T-helper 2 cell (primary cell): ENCODE measurements around the gene CNN2.

ENCODE experiments used
- DNase-seq, 5 experiments: peaks; one replicate each; pipeline versions ENCODE4 v3.0.0 to v3.0.0-alpha.2; 2012 to 2022

CNN2 gene

DNA sequence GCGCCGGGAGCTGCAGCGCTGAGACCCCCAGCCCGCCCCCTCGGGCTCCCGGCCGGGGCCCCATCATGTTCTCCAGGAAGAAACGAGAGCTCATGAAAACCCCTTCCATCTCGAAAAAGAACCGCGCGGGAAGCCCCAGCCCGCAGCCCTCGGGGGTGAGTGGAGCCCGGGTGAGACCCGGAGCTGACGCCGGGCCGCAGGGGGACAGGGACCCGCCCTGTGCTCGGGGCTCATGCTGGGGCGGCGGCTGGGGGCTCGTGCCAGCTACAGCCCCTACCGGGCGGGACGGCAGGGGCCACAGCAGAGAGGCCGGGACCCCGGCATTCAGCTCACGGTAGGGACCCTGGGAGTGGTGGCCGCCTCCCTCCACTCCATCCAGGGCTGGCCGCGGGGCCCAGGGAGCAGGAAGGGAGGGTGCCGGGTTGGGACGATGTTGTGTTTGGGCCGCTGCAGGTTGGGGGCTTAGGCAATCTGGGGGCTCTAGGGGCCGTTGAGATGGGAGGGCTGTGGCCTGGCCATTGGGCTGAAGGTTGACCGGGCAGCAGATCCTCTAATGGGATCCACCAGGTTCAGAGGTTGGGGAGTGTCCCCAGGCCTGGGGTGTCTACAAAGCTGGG lies 41.0 kb downstream of the CNN2 start:
- DNase-seq, result peak in 4 of 5 experiments; percentile 51 to 86 (median 63)

DNA sequence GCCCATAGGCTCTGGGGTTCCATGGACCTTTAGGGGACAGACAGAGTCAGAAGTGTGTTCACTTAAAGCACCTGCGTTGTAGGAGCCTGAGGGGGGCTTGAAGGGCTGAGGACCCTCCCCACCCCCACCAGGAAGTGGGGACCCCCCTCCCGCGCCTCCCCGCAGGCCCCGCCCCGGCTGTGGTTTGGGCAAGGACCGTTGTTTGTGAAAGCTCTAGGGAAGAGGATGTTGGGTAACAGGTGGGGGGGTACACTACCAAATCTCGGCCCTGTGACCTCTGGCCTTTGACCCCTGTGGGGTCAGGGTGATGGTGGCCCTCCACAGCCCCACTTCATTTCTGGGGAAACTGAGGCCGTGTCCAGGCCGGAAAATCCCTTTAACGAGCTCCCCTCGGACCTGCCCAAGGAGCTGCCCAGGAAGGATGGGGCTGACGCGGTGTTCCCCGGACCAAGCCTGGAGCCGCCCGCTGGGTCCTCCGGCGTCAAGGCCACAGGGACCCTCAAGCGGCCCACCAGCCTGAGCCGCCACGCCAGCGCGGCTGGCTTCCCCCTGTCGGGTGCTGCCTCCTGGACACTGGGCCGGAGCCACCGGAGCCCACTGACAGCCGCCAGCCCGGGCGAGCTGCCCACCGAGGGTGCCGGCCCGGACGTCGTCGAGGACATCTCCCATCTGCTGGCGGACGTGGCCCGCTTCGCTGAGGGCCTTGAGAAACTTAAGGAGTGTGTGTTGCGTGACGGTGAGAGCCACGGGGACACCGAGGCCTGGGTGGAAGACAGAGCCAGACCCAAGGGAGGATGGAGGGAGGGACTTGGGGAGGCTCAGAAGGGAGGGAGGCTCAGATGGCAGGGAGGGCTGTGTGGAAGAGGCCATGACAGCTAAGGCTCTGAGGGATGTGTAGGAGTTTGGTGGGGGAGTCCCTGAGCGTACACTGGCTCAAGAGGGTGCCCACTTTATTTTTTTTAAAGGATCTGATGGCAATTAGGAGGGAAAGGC lies 41.9 kb downstream of the CNN2 start:
- DNase-seq, result peak in 3 of 5 experiments; percentile 56 to 88 (median 58)

DNA sequence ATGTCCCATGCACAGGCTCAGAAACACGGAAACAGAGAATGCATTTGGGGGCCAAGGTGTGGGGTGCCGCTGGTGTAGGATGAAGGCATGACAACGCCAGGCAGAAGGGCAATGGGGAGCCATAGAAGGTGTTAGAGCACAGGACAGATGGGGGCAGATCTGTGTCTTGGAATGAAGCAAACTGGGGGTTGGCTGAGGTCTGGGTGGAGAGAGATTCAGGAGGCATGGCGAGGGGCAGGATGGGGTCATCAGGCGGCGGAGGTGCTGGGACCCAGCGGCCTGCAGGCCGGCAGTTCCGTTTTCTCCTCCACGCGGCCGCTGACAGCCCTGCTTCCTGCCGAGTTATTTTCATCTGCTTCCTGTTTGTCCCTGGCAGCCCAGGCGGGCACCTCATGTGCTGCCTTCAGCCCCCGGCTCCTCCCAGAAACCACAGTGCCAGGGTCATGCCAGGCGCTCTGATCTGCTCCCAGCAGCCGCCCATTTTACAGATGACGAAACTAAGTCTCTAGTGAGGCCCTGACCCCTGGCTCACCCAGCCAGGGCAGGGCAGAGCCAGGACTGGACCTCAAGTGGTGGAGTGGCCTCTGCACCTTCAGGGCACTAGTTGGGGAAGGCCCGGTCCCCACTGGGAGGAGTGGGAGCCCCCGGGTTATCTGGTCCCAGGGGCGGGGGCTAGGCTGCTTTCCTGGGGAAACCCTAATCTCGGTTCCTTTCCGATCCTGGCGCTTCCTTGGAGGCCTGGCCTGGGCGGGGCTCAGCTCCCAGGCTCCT lies 42.8 kb downstream of the CNN2 start:
- DNase-seq, result peak in 3 of 5 experiments; percentile 72 to 94 (median 77)

DNA sequence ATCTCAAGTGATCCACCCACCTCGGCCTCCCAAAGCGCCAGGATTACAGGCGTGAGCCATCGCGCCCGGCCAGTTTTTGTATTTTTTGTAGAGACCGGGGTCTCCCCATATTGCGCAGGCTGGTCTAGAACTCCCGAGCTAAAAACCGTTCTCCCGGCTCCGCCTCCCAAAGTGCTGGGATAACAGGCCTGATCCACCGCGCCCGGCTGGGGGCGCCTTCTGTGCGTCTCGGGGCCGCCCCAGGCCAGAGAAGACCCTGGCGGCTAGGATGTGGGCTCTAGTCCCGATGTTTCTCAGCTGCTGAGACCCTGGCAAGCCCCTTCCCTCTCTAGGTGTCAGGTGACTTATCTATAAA lies 44.1 kb downstream of the CNN2 start:
- DNase-seq, result no peak

DNA sequence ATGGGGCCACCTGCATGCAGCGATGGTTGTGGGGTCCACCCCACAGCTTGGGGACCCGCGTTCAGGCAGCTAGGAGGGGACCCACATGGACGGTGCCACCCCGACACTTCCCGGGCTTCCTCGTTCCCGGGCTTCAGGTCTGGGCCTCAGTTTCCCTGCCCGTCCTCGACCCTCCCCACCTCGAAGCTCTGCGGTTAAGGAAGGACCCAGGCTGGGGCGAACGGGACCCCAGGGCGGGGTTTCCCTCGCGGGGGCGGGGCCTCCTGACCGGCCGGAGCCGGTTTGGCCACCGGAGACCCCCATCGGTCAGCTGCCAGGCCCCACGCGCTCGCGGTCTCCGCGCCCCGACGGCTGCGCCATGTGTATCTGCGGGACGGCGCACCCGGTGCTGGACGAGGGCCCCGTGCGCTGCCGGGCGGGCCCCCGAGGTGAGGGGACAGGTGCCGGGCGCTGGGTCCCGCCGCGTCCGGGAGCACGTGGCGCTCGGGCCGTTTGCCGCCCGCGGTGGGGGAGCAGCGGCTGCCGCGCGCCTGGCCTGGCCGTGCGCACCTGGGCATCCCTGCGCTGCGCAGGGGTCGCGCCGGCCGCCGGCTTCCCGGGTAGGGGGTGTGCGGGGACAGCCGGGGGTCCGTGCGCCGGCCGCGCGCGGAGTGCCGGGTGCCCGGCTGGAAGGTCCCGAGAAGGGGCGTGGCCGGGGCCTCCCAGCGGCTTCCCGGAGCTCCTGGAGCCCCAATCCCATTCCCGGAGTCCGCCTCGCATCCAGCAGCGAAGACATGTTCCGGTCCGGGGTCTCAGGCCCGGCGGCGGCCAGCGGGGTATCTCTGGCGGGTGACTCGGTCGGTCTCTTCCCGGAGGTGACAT lies 44.8 kb downstream of the CNN2 start:
- no peak for DNase-seq

DNA sequence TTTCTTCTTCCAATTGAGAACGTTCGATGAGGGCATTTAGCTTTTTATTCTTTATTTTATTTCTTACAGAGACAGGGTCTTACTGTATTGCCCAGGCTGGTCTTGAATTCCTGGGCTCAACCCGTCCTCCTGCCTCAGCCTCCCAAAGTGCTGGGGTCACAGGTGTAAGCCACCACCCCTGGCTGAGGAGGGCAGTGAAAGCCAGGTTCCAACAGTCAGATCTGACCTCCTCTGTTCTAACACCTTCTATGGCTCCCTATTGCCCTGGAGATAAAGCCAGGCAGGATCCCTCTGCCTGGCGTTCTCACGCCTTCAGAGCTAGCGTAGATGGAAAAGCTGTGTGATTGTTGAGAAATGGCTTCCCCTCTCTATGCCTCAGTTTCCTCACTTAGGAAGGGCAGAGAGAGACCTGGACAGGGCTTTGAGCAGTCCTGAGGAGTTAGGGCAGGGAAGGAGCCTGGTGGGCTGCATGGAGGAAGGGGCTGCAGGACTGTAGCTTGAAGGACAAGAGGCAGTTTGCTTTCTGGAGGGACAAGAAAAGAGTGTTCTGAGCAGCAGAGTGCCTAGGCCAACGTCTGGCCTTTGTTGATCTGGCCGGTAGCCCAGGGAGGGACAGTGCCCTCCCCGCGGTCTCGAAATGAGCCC lies 46.1 kb downstream of the CNN2 start:
- no peak for DNase-seq

DNA sequence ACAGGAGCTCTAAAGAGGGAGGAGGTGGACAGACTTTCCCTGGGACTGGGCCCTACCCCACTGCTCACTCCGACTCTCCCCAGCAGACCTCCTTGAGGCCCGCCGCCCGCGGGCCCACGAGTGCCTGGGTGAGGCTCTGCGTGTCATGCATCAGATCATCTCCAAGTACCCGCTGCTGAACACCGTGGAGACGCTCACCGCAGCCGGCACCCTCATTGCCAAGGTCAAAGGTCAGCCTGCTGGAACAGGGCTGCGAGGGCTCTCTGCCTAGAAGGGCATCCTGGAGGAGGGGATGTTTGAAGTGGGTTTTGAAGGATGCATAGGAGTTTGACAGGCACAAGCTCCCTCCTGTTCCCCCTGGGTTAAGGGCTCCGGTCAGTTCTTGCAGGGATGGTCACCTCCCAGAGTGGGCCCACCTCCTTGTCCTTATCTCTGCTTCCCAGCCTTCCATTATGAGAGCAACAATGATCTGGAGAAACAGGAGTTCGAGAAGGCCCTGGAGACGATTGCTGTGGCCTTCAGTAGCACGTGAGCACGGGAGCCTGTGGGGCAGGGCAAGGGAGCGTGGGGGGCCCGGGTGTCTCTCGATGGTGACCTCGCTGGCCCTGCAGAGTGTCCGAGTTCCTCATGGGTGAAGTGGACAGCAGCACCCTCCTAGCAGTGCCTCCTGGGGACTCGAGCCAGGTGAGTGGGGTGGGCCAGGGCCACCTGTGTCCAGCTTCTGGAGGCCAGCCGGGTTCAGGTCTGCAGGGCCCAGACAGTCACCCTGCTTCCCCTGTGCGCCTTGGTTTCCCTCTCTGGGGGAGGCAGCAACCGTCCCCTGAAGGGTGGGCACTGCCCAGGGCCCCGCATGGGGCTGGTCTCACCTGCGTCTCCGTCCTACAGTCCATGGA lies 46.9 kb downstream of the CNN2 start:
- DNase-seq, result no peak

DNA sequence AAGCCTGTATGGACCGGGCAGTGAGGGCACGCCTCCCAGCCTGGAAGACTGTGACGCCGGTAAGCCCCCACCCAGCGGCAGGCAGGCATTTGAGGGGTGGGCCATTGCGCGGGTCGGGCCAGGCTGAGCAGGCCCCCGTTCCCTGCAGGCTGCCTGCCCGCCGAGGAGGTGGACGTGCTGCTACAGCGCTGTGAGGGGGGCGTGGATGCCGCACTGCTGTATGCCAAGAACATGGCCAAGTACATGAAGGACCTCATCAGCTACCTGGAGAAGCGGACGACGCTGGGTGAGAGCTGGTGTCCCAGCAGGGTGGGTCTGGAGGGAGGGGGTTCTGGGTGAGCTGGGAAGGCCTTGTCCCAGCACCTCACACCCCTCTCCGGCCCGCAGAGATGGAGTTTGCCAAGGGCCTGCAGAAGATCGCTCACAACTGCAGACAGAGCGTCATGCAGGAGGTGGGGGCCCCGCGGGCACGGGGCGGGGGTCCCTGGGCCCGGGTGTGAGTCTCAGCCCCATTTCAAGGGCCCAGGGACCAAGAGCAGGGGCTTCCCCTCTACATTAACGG lies 47.6 kb downstream of the CNN2 start:
- no peak for DNase-seq

DNA sequence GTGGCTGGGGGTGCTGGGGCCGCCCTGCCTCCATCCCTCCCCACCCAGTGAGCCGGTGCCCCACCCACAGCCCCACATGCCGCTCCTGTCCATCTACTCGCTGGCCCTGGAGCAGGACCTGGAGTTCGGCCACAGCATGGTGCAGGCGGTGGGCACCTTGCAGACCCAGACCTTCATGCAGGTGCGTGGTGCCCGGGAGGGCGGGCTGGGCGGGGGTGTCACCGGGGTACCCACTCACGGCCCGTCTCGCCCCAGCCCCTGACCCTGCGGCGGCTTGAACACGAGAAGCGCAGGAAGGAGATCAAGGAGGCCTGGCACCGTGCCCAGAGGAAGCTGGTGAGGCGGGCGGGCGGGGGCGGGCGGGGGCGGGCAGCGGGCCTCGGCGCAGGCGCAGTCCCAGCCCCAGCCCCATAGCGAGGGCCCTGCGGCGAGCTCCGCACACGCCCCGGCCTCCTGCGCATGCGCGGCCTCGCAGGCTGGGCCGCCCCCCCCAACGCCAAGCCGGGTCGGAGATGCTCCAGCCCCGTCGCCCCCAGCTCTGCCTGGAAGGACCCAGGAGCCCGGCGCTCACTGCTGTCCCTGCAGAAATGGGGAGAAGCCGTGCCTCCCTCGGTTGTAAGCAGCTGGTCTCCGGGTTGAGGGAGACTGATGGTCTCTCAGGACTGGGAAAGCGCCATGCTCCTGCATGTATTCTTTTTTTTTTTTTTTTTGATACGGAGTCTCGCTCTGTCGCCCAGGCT lies 48.3 kb downstream of the CNN2 start:
- peak; percentile 60 to 95 (median 94) for DNase-seq

DNA sequence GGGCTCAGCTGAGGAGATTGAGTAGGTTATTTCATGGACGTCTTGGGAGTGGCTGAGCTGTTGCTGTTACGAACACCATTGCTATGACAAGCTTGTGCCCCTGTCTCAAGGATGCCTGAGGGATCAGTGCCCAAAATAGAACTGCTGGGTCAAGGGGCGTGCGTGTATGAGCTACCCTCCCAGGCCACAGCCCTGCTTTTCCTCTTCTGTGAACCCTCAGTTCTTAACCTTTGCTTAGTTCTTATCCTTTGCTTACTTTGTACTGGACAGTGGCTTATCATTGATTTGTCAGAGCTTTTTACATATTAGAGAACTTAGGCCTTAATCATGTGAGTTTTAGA lies 49.6 kb downstream of the CNN2 start:
- peak in 1 of 5 experiments; percentile 2 for DNase-seq

DNA sequence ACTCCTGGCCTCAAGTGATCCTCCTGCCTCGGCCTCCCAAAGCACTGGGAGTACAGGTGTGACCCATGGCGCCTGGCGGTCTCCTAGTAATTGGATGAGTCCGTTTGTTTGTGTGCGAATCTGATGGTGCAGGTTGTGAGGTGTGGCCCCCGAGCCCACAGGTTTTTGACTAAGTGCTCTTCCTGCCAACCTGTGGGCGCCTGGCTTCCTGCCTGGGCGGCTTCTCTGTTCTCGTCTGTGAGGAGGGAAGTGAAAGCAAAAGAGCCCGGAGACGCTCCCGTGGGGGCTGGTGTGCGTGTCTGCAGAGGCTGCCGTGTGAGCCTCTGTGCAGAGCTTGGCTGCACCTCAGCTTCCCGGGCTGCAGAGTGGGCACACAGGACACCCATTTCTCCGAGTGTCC lies 50.5 kb downstream of the CNN2 start:
- peak; percentile 76 to 99 (median 92) for DNase-seq

DNA sequence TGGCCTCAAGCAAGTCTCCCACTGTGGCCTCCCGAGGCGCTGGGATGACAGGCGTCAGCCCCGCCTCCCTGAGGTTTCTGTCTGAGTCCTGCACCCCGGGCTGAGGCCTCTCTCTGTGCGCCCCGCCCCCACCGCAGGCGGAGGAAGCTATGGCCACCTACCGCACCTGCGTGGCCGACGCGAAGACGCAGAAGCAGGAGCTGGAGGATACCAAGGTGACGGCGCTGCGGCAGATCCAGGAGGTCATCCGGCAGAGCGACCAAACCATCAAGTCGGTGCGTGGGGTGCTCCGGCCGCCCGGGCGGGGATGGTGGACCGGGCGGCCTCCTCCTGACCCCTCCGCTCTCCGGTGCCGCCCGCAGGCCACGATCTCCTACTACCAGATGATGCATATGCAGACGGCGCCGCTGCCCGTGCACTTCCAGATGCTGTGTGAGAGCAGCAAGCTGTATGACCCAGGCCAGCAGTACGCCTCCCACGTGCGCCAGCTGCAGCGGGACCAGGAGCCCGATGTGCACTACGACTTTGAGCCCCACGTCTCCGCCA lies 53.2 kb downstream of the CNN2 start:
- peak in 4 of 5 experiments; percentile 41 to 94 (median 54) for DNase-seq

DNA sequence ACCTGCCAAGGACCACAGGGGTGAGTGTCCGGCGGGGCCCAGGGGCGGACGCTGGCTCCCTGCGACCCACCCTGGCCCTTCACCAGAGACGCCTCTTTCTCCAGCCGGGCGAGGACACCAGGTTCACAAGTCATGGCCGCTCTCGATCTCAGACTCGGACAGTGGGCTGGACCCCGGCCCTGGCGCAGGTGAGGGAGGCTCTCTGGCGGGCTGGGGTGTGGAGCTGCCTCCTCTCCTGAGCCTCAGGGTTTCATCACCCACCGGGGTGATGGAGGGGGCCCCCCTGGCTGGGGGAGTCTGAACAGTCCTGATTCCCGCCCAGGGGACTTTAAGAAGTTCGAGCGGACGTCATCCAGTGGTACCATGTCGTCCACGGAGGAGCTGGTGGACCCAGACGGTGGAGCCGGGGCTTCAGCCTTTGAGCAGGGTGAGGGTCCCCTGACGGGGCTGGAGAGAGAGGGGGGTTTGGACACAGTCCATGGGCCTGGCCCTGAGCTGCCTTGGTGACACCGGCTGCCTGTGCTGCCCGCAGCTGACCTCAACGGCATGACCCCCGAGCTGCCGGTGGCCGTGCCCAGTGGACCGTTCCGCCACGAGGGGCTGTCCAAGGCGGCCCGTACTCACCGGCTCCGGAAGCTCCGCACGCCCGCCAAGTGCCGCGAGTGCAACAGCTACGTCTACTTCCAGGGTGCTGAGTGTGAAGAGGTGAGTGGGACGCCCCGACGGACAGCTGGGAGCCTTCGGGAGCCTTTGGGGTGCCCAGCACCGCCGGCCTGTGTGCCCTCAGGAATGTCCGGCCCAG lies 54.2 kb downstream of the CNN2 start:
- DNase-seq, result peak in 1 of 5 experiments; percentile 4

DNA sequence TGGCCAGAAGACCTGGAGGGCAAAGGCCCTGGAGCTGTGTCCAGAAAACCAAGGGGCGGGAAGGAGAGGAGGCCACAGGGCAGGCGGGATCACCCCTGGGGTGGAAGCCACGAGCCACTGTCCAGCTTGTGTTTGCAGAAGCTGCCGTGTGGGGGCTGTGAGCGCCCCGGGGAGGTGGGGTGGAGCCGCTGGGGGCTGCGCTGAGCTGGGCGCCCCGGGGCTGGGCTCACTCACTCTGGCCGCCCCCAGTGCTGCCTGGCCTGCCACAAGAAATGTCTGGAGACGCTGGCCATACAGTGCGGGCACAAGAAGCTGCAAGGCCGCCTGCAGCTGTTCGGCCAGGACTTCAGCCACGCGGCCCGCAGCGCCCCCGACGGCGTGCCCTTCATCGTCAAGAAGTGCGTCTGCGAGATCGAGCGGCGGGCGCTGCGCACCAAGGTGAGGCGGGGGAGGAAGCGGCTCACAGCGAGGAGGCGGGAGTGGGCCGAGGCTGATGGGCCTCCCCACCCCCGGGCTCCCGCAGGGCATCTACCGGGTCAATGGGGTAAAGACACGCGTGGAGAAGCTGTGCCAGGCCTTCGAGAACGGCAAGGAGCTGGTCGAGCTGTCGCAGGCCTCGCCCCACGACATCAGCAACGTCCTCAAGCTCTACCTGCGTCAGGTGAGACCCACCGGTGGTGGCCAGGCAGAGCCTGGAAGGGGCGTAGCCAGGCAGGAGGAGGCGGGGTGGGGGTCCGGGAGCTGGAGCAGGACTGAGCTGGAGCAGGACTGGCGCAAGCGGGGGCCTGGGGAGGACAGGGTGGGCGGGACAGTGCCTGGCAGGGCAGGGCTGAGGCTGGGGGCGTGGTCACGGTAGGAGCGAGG lies 55.1 kb downstream of the CNN2 start:
- DNase-seq, result peak in 1 of 5 experiments; percentile 6

DNA sequence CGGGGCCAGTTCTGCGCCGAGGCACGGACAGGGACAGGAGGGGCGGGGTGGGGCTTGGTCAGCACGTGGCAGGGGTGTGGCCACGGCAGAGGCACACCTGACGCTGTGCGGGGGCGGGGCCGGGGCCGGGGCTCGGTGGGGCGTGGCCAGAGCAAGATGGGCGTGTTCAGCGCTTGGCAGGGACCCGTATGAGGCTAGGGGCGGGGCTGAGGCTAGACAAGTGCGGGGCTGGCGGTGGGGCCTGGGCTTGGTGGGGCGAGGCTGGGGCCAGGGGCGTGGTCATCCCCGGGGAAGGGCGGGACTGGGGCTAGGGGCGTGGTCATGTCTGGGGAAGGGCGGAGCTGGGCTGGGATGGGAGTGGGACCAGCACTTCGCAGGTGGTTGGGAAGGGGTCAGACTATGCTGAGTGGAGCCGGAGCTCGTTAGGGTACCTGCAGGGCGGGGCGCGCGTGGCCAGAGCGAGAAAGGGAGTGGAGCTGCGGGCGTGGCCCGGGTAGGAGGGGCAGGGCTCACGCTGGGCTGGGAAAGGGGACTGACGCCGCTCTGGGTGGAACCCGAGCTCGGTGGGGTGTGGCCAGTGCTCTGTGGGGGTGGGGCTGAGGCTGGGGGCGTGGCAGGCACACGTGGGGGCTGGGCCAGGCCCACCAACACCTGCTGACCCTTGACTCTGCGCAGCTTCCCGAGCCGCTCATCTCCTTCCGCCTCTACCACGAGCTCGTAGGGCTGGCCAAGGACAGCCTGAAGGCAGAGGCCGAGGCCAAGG lies 55.9 kb downstream of the CNN2 start:
- DNase-seq, result peak; percentile 54 to 92 (median 85)
